ENCODE data around the gene ASCC1.

DNA sequence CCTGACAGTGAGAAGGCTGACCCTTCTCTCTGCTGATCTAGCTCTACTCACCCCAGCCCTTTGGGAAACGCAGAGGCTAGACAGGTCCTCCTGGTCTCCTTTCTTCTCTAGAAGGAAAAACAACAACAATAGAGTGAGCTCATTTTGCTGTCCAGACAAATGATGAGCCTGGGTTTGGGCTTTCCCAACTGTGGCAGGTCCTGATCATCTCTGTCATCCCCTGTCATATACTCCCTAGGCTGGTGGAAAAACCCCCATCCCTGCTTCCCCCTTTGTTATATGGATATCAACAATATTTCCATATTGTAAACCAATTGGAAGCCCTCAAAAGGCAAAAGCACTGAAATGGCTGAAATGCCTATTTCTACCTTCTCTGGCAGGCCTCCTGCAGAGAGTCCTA is 48.5 kb upstream of the ASCC1 start:
- TF ChIP-seq POLR2A (IDR thresholded peaks at IDR 0.05), result no peak
- TF ChIP-seq, protein P1, sequence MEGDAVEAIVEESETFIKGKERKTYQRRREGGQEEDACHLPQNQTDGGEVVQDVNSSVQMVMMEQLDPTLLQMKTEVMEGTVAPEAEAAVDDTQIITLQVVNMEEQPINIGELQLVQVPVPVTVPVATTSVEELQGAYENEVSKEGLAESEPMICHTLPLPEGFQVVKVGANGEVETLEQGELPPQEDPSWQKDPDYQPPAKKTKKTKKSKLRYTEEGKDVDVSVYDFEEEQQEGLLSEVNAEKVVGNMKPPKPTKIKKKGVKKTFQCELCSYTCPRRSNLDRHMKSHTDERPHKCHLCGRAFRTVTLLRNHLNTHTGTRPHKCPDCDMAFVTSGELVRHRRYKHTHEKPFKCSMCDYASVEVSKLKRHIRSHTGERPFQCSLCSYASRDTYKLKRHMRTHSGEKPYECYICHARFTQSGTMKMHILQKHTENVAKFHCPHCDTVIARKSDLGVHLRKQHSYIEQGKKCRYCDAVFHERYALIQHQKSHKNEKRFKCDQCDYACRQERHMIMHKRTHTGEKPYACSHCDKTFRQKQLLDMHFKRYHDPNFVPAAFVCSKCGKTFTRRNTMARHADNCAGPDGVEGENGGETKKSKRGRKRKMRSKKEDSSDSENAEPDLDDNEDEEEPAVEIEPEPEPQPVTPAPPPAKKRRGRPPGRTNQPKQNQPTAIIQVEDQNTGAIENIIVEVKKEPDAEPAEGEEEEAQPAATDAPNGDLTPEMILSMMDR (IDR thresholded peaks at IDR 0.05), result no peak

Measured in stomach (tissue), 4 donors.